Tibial nerve (tissue), 3 donors: ENCODE data around the gene OR11A1.

Source experiments
- POLR2A ChIP-seq, 2 donors: fragments of 450-650 bp; IDR thresholded peaks; one replicate each; pipeline ENCODE4 v1.6.1; 2017; ENCODE audit warnings: antibody characterized with exemption in 2 of 2, mild to moderate bottlenecking in 2 of 2, moderate library complexity in 2 of 2
- TF ChIP-seq, protein P1 (sequence below), 5 experiments: fragments of 200-600 bp in 3 of 5; fragments of 450-650 bp in 2 of 5; sonication (generic) in 3 of 5; IDR thresholded peaks; one replicate each; pipeline ENCODE4 v1.5.1; 2016 to 2019; ENCODE audit warnings: antibody characterized with exemption in 5 of 5, mild to moderate bottlenecking in 3 of 5, moderate library complexity in 2 of 5

- TF ChIP-seq, protein P1, sequence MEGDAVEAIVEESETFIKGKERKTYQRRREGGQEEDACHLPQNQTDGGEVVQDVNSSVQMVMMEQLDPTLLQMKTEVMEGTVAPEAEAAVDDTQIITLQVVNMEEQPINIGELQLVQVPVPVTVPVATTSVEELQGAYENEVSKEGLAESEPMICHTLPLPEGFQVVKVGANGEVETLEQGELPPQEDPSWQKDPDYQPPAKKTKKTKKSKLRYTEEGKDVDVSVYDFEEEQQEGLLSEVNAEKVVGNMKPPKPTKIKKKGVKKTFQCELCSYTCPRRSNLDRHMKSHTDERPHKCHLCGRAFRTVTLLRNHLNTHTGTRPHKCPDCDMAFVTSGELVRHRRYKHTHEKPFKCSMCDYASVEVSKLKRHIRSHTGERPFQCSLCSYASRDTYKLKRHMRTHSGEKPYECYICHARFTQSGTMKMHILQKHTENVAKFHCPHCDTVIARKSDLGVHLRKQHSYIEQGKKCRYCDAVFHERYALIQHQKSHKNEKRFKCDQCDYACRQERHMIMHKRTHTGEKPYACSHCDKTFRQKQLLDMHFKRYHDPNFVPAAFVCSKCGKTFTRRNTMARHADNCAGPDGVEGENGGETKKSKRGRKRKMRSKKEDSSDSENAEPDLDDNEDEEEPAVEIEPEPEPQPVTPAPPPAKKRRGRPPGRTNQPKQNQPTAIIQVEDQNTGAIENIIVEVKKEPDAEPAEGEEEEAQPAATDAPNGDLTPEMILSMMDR (IDR thresholded peaks at IDR 0.05): no peak
- no peak for TF ChIP-seq POLR2A (IDR thresholded peaks at IDR 0.05)
Measured at GRCh38 chr6:29493261-29493660, 36.4 kb upstream of the OR11A1 start.
